Measurements from ENCODE around the gene ARID3B.

DNA sequence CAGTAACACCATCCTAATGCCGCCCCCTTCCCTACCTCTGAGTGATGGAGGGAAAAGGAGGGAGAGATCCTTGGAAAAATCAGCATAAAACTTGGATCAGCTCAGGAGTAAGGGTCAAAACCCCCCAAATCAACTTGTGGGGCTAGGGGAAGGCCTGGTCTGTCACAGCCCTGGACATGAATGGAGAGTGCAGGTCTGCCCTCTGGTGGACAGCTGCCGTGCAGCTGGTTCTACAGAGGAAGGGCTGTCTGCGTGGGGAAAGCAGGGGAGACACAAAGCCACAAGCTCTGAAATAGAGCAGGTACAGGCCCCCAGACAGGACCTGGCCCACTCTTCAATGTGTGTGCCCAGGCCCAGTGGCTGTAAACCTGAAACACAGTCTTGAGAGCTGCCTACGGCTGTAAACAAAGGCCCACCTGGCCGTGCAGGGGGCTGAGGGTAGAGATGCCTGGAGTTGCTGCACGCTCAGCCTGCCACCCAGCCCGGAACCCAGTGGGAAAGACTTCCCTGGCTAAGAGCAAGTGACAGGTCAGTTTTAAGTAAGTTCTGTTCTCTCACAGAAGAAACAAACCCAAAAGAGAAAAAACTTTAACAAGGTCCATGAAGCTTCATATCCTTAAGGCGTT, 91.0 kb downstream of the ARID3B start:
- TF ChIP-seq POLR2AphosphoS5 (IDR thresholded peaks at IDR 0.05; ENCODE audit: low read depth, low read length) (no peak), TAF1 (IDR thresholded peaks at IDR 0.05; ENCODE audit: low read depth, low read length) (no peak), POLR2A (IDR thresholded peaks at IDR 0.05; ENCODE audit: low read depth, low read length) (no peak), SPI1 (IDR thresholded peaks at IDR 0.05; ENCODE audit: low read depth, low read length) (no peak)

Measured in GM12891 (cell line).